ENCODE data around the gene HHIPL1. TPM values are rescaled to one million over a fixed set of nuclear protein-coding genes. Genes with fewer than 3 reads are reported as not detected.

Gene HHIPL1
- total and polyA plus RNA-seq, 2 of the 8 experiments (the other 6 are each of a cell fraction or from before 2014, with no cell fraction given), result 1.5 to 2.6 TPM

DNA sequence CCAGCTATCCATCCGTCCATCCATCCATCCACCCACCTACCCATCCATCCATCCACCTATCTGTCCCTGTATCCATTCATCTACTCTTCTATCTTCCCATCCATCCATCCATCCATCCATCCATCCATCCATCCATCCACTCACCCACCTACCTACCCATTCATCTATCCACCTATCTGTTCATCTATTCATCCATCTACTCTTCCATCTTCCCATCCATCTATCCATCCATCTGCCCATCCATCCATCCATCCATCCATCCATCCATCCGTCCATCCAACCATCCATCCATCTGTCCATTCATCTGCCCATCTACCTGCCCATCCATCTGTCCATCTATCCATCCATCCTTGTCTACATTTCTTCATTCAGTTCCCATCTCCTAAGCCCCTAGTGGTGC, 17.8 kb upstream of the HHIPL1 start:
- H2BK12ac ChIP-seq (ENCODE audit: low read depth, low read length), result no peak overlapping the region
- TF ChIP-seq SRF (IDR thresholded peaks at IDR 0.05; ENCODE audit: low read depth, low read length), result no peak

More for the DNA sequence above, 17.8 kb upstream of the HHIPL1 start:
- H3K79me2 ChIP-seq (ENCODE audit: control insufficient read depth in 1 of 2, insufficient read depth in 2 of 2, low read length in 2 of 2), result no peaks in the 10 kb centered on the region
- no peak overlapping the region for H2BK5ac ChIP-seq (ENCODE audit: low read depth, low read length)
- H4K91ac ChIP-seq (replicated peaks; ENCODE audit: insufficient read length, low read length), result no peak overlapping the region
- H2AFZ ChIP-seq (ENCODE audit: low read length), result no peak overlapping the region
- DNase-seq (ENCODE audit: low read depth in 1 of 2, low spot score in 2 of 2) (no peak), FAIRE-seq (no peak)
- no peak overlapping the region for H3K23ac ChIP-seq (ENCODE audit: insufficient read length)
- no peak overlapping the region for H3K14ac ChIP-seq (ENCODE audit: insufficient read length)
- H2BK20ac ChIP-seq (ENCODE audit: low read length), result no peak overlapping the region
- peaks cover 0 to 3% (median 1%) of the 10 kb centered on the region in 4 experiments; a peak in 4 of 7 replicates for H3K4me1 ChIP-seq (replicated peaks in 1 of 4; ENCODE audit: control insufficient read depth in 3 of 4, insufficient read depth in 4 of 4, low read length in 3 of 4)
- H3K4me3 ChIP-seq (ENCODE audit: extremely low read depth in 1 of 4, insufficient read depth in 2 of 4, low read depth in 3 of 4, low read length in 4 of 4), result no peak overlapping the region
- WGBS, 2 experiments (ENCODE audit: extremely low coverage in 1 of 2, insufficient coverage in 1 of 2, insufficient read length in 1 of 2, insufficient replicate concordance in 2 of 2, low coverage in 1 of 2, low lambda C conversion rate in 2 of 2, missing lambda C conversion rate in 1 of 2), result 86% methylated on average over 2 of the region's 2 CpGs; no CpG with 5 or more reads in 1 of the 2 experiments
- H3K4ac ChIP-seq (replicated peaks; ENCODE audit: insufficient read length, low read depth, low read length), result no peak overlapping the region
- H3K27ac ChIP-seq (ENCODE audit: low read depth, low read length), result no peak overlapping the region
- H2BK15ac ChIP-seq (ENCODE audit: low read length), result no peak overlapping the region
- 0 out of 2 replicates have a peak overlapping the region, but pooled peaks have one; percentile 70 for H2AK5ac ChIP-seq (ENCODE audit: low read depth, low read length)
- H3K4me2 ChIP-seq (ENCODE audit: insufficient read depth in 1 of 2, low read depth in 2 of 2, low read length in 2 of 2), result no peak overlapping the region
- H3K56ac ChIP-seq (replicated peaks; ENCODE audit: insufficient read length, low read depth, low read length), result no peak overlapping the region
- H4K5ac ChIP-seq (ENCODE audit: insufficient read length, low read depth, low read length), result no peak overlapping the region
- ChIA-PET CTCF (ENCODE audit: partially characterized antibody) (interaction anchor here (1.1 to 4.8 kb wide), 16 partner anchors 10 to 135 kb away, joined by 3 to 32 read pairs (median 5); no protein-coding TSS in a partner anchor), POLR2A (ENCODE audit: partially characterized antibody) (interaction anchor here (0.8 kb wide), 1 partner anchor 64 kb away, joined by 3 read pairs; no protein-coding TSS in a partner anchor)
- H3K9ac ChIP-seq (replicated peaks in 1 of 4; ENCODE audit: extremely low read depth in 1 of 4, low read depth in 3 of 4, low read length in 3 of 4), result no peak overlapping the region
- H3K9me3 ChIP-seq (ENCODE audit: insufficient read depth in 2 of 2, low read depth in 1 of 2, low read length in 1 of 2), result no peaks in the 10 kb centered on the region
- no peak overlapping the region for H3K18ac ChIP-seq (ENCODE audit: extremely low read depth, low read length)
- H3K36me3 ChIP-seq (ENCODE audit: control insufficient read depth in 2 of 4, insufficient read depth in 4 of 4, low read length in 3 of 4), result no peaks in the 10 kb centered on the region
- H4K8ac ChIP-seq (ENCODE audit: extremely low read depth, insufficient read depth, low read length), result no peak overlapping the region
- H4K20me1 ChIP-seq (replicated peaks in 1 of 2; ENCODE audit: control insufficient read depth in 1 of 2, insufficient read depth in 2 of 2, low read length in 2 of 2), result peaks cover 0 to 4% of the 10 kb centered on the region in 2 experiments
- H3K23me2 ChIP-seq (ENCODE audit: low read depth, low read length), result peaks cover 5% of the 10 kb centered on the region; the same call in 1 of the 2 replicates
- no peaks in the 10 kb centered on the region; a peak in 1 of 7 replicates for H3K27me3 ChIP-seq (replicated peaks in 1 of 4; ENCODE audit: control insufficient read depth in 3 of 4, extremely low read depth in 1 of 4, insufficient read depth in 3 of 4, low read length in 3 of 4)
- no peaks in the 10 kb centered on the region for H3K79me1 ChIP-seq (ENCODE audit: low read depth, low read length)
- H2BK120ac ChIP-seq (replicated peaks; ENCODE audit: low read depth, low read length), result no peak overlapping the region

All from H1 (cell line).